ENCODE measurements around the gene MSRB1.

- TF ChIP-seq CTCF (IDR thresholded peaks at IDR 0.05): peak; percentile 99 to 100 (median 100)
- peak; percentile 47 for TF ChIP-seq POLR2A (IDR thresholded peaks at IDR 0.05)
These were observed 13.2 kb downstream of the MSRB1 start for GRCh38 chr16:1929578-1930337.

All from prostate gland (tissue), 2 donors.